Mesenchymal stem cell (in vitro differentiated cells and primary cell): ENCODE measurements around the gene CASP12.

Source experiments
- DNase-seq: peaks from one replicate; pipeline ENCODE4 v3.0.0-alpha.2; 2013
- H2AFZ ChIP-seq: one replicate; pipeline ENCODE4 v1.6.1; 2013; ENCODE audit warnings: low read depth, mild to moderate bottlenecking, control low read depth, inconsistent platforms, low read length, moderate library complexity
- H2AK5ac ChIP-seq: 2 replicates; pipeline ENCODE4 v1.6.1; 2013; ENCODE audit warnings: low read length, moderate library complexity, mild to moderate bottlenecking, inconsistent platforms; ENCODE audit not compliant: severe bottlenecking
- H2BK120ac ChIP-seq: one replicate; pipeline ENCODE4 v1.6.1; 2013; ENCODE audit warnings: low read depth, mild to moderate bottlenecking, inconsistent platforms, low read length, moderate library complexity
- H2BK12ac ChIP-seq, 2 experiments: one replicate each; pipeline ENCODE4 v1.6.1; 2013; ENCODE audit warnings: inconsistent platforms in 2 of 2, low read length in 2 of 2, mild to moderate bottlenecking in 2 of 2, moderate library complexity in 2 of 2, control low read depth in 1 of 2
- H2BK15ac ChIP-seq: one replicate; pipeline ENCODE4 v1.6.1; 2013; ENCODE audit warnings: mild to moderate bottlenecking, low read depth, inconsistent platforms; ENCODE audit not compliant: poor library complexity, severe bottlenecking
- H2BK5ac ChIP-seq: 2 replicates; pipeline ENCODE4 v1.6.1; 2013; ENCODE audit warnings: low read depth, mild to moderate bottlenecking, low read length, control low read depth, inconsistent platforms; ENCODE audit not compliant: poor library complexity, severe bottlenecking
- H3K14ac ChIP-seq, 2 experiments: one replicate each; pipeline ENCODE4 v1.6.1; 2013; ENCODE audit warnings: inconsistent platforms in 2 of 2, low read length in 2 of 2, control low read depth in 1 of 2, mild to moderate bottlenecking in 1 of 2, moderate library complexity in 1 of 2
- H3K18ac ChIP-seq, 2 experiments: one replicate each; pipeline ENCODE4 v1.6.1; 2013; ENCODE audit warnings: inconsistent platforms in 2 of 2, low read length in 2 of 2, control low read depth in 1 of 2, low read depth in 1 of 2, mild to moderate bottlenecking in 1 of 2
- H3K23ac ChIP-seq, 2 experiments: one replicate each; pipeline ENCODE4 v1.6.1; 2013; ENCODE audit warnings: inconsistent platforms in 2 of 2, low read length in 2 of 2, mild to moderate bottlenecking in 2 of 2, moderate library complexity in 2 of 2, control low read depth in 1 of 2
- H3K27ac ChIP-seq: 2 replicates; pipeline ENCODE4 v1.5.1; 2013; ENCODE audit warnings: mild to moderate bottlenecking, moderate library complexity, low read length, control low read depth, inconsistent platforms; ENCODE audit not compliant: poor library complexity, severe bottlenecking
- H3K27me3 ChIP-seq, 2 experiments: 2 replicates each; pipeline versions ENCODE4 v1.6.1 to v1.7.0; 2013; ENCODE audit warnings: low read length in 2 of 2, mild to moderate bottlenecking in 2 of 2, moderate library complexity in 2 of 2, control low read depth in 1 of 2, inconsistent platforms in 1 of 2; ENCODE audit not compliant: control insufficient read depth in 1 of 2, insufficient read depth in 1 of 2
- H3K36me3 ChIP-seq, 2 experiments: 2 replicates each; pipeline versions ENCODE4 v1.6.1 to v1.7.0; 2013; ENCODE audit warnings: low read length in 2 of 2, control low read depth in 1 of 2, inconsistent platforms in 1 of 2, low read depth in 1 of 2, mild to moderate bottlenecking in 1 of 2; ENCODE audit not compliant: insufficient read depth in 2 of 2, control insufficient read depth in 1 of 2
- H3K4ac ChIP-seq, 2 experiments: one replicate each; pipeline ENCODE4 v1.6.1; 2013; ENCODE audit warnings: inconsistent platforms in 2 of 2, low read length in 2 of 2, mild to moderate bottlenecking in 2 of 2, moderate library complexity in 2 of 2, control low read depth in 1 of 2, low read depth in 1 of 2
- H3K4me1 ChIP-seq: 2 replicates; pipeline ENCODE4 v1.6.1; 2013; ENCODE audit warnings: low read depth, low read length, control low read depth; ENCODE audit not compliant: control insufficient read depth, insufficient read depth
- H3K4me2 ChIP-seq: 2 replicates; pipeline ENCODE4 v1.6.1; 2013; ENCODE audit warnings: low read length, mild to moderate bottlenecking, inconsistent platforms; ENCODE audit not compliant: poor library complexity, severe bottlenecking
- H3K4me3 ChIP-seq, 2 experiments: 2 replicates each; pipeline versions ENCODE4 v1.5.1 to v1.7.0; 2013; ENCODE audit warnings: low read length in 2 of 2, mild to moderate bottlenecking in 2 of 2, control low read depth in 1 of 2, low read depth in 1 of 2; ENCODE audit not compliant: insufficient read depth in 1 of 2
- H3K79me1 ChIP-seq: replicated peaks from 2 replicates; pipeline ENCODE4 v1.6.1; 2013; ENCODE audit warnings: mild to moderate bottlenecking, control low read depth, low read length, inconsistent platforms; ENCODE audit not compliant: poor library complexity, severe bottlenecking
- H3K9ac ChIP-seq: 2 replicates; pipeline ENCODE4 v1.7.0; 2013; ENCODE audit warnings: mild to moderate bottlenecking, low read length, moderate library complexity
- H3K9me3 ChIP-seq: 2 replicates; pipeline ENCODE4 v1.7.0; 2013; ENCODE audit warnings: mild to moderate bottlenecking, low read length; ENCODE audit not compliant: control insufficient read depth
- H4K8ac ChIP-seq: one replicate; pipeline ENCODE4 v1.6.1; 2013; ENCODE audit warnings: inconsistent platforms, mild to moderate bottlenecking, low read length, moderate library complexity
- H4K91ac ChIP-seq: one replicate; pipeline ENCODE4 v1.6.1; 2013; ENCODE audit warnings: mild to moderate bottlenecking, low read length, inconsistent platforms
- WGBS: methylation state at CpG from one replicate; pipeline ENCODE4 v1.1.7; 2013; ENCODE audit warnings: mixed read lengths; 5-methylcytosine and 5-hydroxymethylcytosine counted together

The CASP12 gene

GRCh38 chr11:104846216-104846615 is 52.0 kb downstream of the CASP12 start:
- Histone ChIP-seq H3K79me1 (no peaks in the 10 kb centered on the region), H3K4ac (no peak overlapping the region), H4K91ac (no peak overlapping the region), H3K27me3 (no peaks in the 10 kb centered on the region), H3K27ac (no peak overlapping the region), H2BK12ac (no peak overlapping the region), H3K14ac (no peak overlapping the region), H2AFZ (no peak overlapping the region), H2BK15ac (no peak overlapping the region), H2BK120ac (no peak overlapping the region), H3K4me2 (no peak overlapping the region), H3K18ac (no peak overlapping the region), H4K8ac (no peak overlapping the region), H3K4me1 (no peaks in the 10 kb centered on the region), H3K4me3 (no peak overlapping the region), H2BK5ac (no peak overlapping the region), H3K23ac (no peak overlapping the region), H3K9me3 (no peaks in the 10 kb centered on the region), H3K36me3 (no peaks in the 10 kb centered on the region), H3K9ac (no peak overlapping the region), H2AK5ac (no peak overlapping the region)
- WGBS, result 96% methylated on average over 2 of the region's 3 CpGs
- no peak for DNase-seq

GRCh38 chr11:104844451-104844850 is 53.8 kb downstream of the CASP12 start:
- Histone ChIP-seq H3K23ac (no peak overlapping the region), H2BK5ac (no peak overlapping the region), H3K9me3 (no peaks in the 10 kb centered on the region), H4K8ac (no peak overlapping the region), H3K14ac (no peak overlapping the region), H3K4ac (no peak overlapping the region), H2AK5ac (no peak overlapping the region), H4K91ac (no peak overlapping the region), H3K18ac (no peak overlapping the region), H2BK120ac (no peak overlapping the region), H3K27ac (no peak overlapping the region), H3K36me3 (no peaks in the 10 kb centered on the region), H3K4me1 (no peaks in the 10 kb centered on the region), H3K27me3 (no peaks in the 10 kb centered on the region), H2BK12ac (no peak overlapping the region), H2BK15ac (no peak overlapping the region), H2AFZ (no peak overlapping the region), H3K79me1 (no peaks in the 10 kb centered on the region), H3K4me3 (no peak overlapping the region), H3K9ac (no peak overlapping the region), H3K4me2 (no peak overlapping the region)
- WGBS, result no CpG with 5 or more reads among the region's 1 CpG
- DNase-seq, result no peak

GRCh38 chr11:104843150-104843836 is 55.0 kb downstream of the CASP12 start:
- no peak overlapping the region for H3K23ac ChIP-seq
- H3K18ac ChIP-seq, result no peak overlapping the region
- H2AK5ac ChIP-seq, result no peak overlapping the region
- no peak overlapping the region for H4K8ac ChIP-seq
- H3K4ac ChIP-seq, result no peak overlapping the region
- no peak overlapping the region for H4K91ac ChIP-seq
- H3K27ac ChIP-seq, result no peak overlapping the region
- no peak overlapping the region for H2BK12ac ChIP-seq
- H3K9me3 ChIP-seq, result peaks cover 8% of the 10 kb centered on the region
- H2BK5ac ChIP-seq, result no peak overlapping the region
- H2AFZ ChIP-seq, result no peak overlapping the region
- H3K79me1 ChIP-seq, result no peaks in the 10 kb centered on the region
- no peak overlapping the region for H3K14ac ChIP-seq
- no peaks in the 10 kb centered on the region for H3K4me1 ChIP-seq
- no peaks in the 10 kb centered on the region for H3K27me3 ChIP-seq
- no peak overlapping the region for H3K4me2 ChIP-seq
- H3K36me3 ChIP-seq, result no peaks in the 10 kb centered on the region
- H2BK120ac ChIP-seq, result no peak overlapping the region
- no peak overlapping the region for H3K4me3 ChIP-seq
- H3K9ac ChIP-seq, result no peak overlapping the region
- no peak for DNase-seq
- no peak overlapping the region for H2BK15ac ChIP-seq
- 88% methylated on average over 2 of the region's 4 CpGs for WGBS

DNA sequence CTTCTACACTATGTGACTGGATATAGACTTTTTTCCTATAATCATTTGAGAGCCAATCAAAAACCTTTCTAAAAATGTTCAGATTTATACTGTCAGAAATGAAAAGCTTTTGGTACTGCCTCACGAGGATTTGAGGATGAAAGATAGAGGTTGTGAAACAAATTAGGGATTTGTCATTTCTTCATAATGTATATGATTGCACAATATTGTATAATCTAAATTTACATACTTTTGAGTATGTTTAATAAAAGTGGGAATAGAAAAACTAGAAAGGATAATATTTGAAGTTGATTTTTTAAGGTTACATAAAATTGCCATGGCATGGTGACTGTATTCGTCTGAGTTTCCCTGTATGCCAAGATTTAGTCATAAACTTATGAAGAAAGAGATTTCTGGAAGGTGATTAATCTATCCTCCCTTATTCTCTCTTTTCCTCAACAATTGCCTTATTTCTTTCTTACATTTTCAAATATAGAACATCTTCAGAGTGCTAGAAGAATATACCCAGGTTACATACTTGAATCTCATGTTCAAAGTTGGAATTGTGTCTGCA is 56.2 kb downstream of the CASP12 start:
- Histone ChIP-seq H3K9me3 (peaks cover 8% of the 10 kb centered on the region), H4K8ac (no peak overlapping the region), H3K4me1 (no peaks in the 10 kb centered on the region), H2AFZ (no peak overlapping the region), H3K36me3 (no peaks in the 10 kb centered on the region), H3K4me3 (no peak overlapping the region), H3K27ac (no peak overlapping the region), H2BK120ac (no peak overlapping the region), H3K23ac (no peak overlapping the region), H3K27me3 (no peaks in the 10 kb centered on the region), H3K14ac (no peak overlapping the region), H3K79me1 (no peaks in the 10 kb centered on the region), H2BK12ac (no peak overlapping the region), H3K4ac (no peak overlapping the region), H2AK5ac (no peak overlapping the region), H3K4me2 (no peak overlapping the region), H2BK5ac (no peak overlapping the region), H3K9ac (no peak overlapping the region), H2BK15ac (no peak overlapping the region), H4K91ac (no peak overlapping the region), H3K18ac (no peak overlapping the region)
- DNase-seq, result no peak
- 80% methylated on average over 1 of the region's 2 CpGs for WGBS
